Measurements from ENCODE around the gene RGP1. TPM values are rescaled to one million over a fixed set of nuclear protein-coding genes. Genes with fewer than 3 reads are reported as not detected.

The RGP1 gene
- total and polyA plus RNA-seq, 9 of the 15 experiments (the other 6 are each of a cell fraction or from before 2014, with no cell fraction given), result 0.42 to 13.8 (median 6.7) TPM

GRCh38 chr9:35757226-35757891 is 8.3 kb downstream of the RGP1 start (continued):
- TF ChIP-seq MLLT1 (IDR thresholded peaks at IDR 0.05) (peak in 1 of 2 experiments; percentile 32; a peak in 1 of 4 replicates), ATF7 (IDR thresholded peaks at IDR 0.05) (no peak), ZNF766 (CRISPR knock-in tag; conservative IDR thresholded peaks at IDR 0.05) (0 out of 2 replicates have a peak, but pooled peaks have one; percentile 32), HIVEP1 (CRISPR knock-in tag; IDR thresholded peaks at IDR 0.05) (no peak), TAF1 (IDR thresholded peaks at IDR 0.05; ENCODE audit: control insufficient read depth, extremely low read depth, insufficient read depth, low read length, severe bottlenecking) (peak; percentile 6), ZKSCAN8 (CRISPR knock-in tag; IDR thresholded peaks at IDR 0.05) (no peak), SFPQ (IDR thresholded peaks at IDR 0.05; ENCODE audit: low read depth, low read length) (no peak), ZNF324 (CRISPR knock-in tag; IDR thresholded peaks at IDR 0.05) (no peak), PHF8 (IDR thresholded peaks at IDR 0.05; ENCODE audit: borderline replicate concordance, low read length) (peak; percentile 48; the same call in 1 of the 2 replicates), EP400 (IDR thresholded peaks at IDR 0.05) (peak; percentile 53; the same call in 1 of the 2 replicates)
